Activated T-cell treated with anti-CD3 and anti-CD28 coated beads, Interleukin-2, amount 50 U/mL, for 4 hours (primary cell): ENCODE results near the gene POLR1A. TPM values are rescaled to one million over a fixed set of nuclear protein-coding genes. Genes with fewer than 3 reads are reported as not detected.

Experiments
- ATAC-seq, 2 donors: fragments of 200-7000 bp; cut with Tn5 transposase; one replicate each; pipeline ENCODE4 v1.10.0; 2021
- DNase-seq: peaks from one replicate; pipeline ENCODE4 v3.0.0-alpha.2; 2020
- H3K27me3 Mint-ChIP-seq: one replicate; pipeline ENCODE4 v1.8.0; 2021; ENCODE audit warnings: low read depth, mixed read lengths
- H3K36me3 Mint-ChIP-seq: one replicate; pipeline ENCODE4 v1.8.0; 2022; ENCODE audit warnings: mixed read lengths; ENCODE audit not compliant: insufficient read depth
- H3K4me1 Mint-ChIP-seq: one replicate; pipeline ENCODE4 v1.8.0; 2021; ENCODE audit warnings: low read depth, mixed read lengths
- H3K4me3 Mint-ChIP-seq: one replicate; pipeline ENCODE4 v1.8.0; 2021; ENCODE audit warnings: mild to moderate bottlenecking, moderate library complexity, mixed read lengths
- H3K9me3 Mint-ChIP-seq: one replicate; pipeline ENCODE4 v1.8.0; 2021; ENCODE audit warnings: mixed read lengths
- total RNA-seq, 3 donors: library from RNA; stranded (reverse); gene quantifications; one replicate each; pipeline ENCODE4 v1.2.1, GENCODE V29; 2021

POLR1A gene
- total RNA-seq, 3 donors from 2014 or later: 80.3 to 86.3 (median 81.4) TPM

GRCh38 chr2:86021396-86022378 is 84.0 kb downstream of the POLR1A start:
- Mint-ChIP-seq H3K36me3 (peaks cover 14% of the 10 kb centered on the region), H3K27me3 (no peaks in the 10 kb centered on the region), H3K9me3 (no peaks in the 10 kb centered on the region), H3K4me3 (no peak overlapping the region), H3K4me1 (peaks cover 9% of the 10 kb centered on the region)
- no peak for DNase-seq
- ATAC-seq: no peak

- Mint-ChIP-seq H3K4me3 (no peak overlapping the region), H3K36me3 (peaks cover 14% of the 10 kb centered on the region), H3K27me3 (no peaks in the 10 kb centered on the region), H3K9me3 (no peaks in the 10 kb centered on the region), H3K4me1 (peaks cover 14% of the 10 kb centered on the region)
- no peak for DNase-seq
- ATAC-seq: no peak
Measured at GRCh38 chr2:86020984-86021383, 84.7 kb downstream of the POLR1A start.

- peaks cover 15% of the 10 kb centered on the region for H3K4me1 Mint-ChIP-seq
- ATAC-seq: no peak
- H3K36me3 Mint-ChIP-seq: peaks cover 2% of the 10 kb centered on the region
- no peak overlapping the region for H3K4me3 Mint-ChIP-seq
- no peaks in the 10 kb centered on the region for H3K27me3 Mint-ChIP-seq
- no peak for DNase-seq
- H3K9me3 Mint-ChIP-seq: peaks cover 6% of the 10 kb centered on the region
Measured at GRCh38 chr2:86019121-86019520, 86.6 kb downstream of the POLR1A start.

- Mint-ChIP-seq H3K36me3 (no peaks in the 10 kb centered on the region), H3K4me3 (no peak overlapping the region), H3K9me3 (peaks cover 13% of the 10 kb centered on the region), H3K27me3 (no peaks in the 10 kb centered on the region), H3K4me1 (peaks cover 15% of the 10 kb centered on the region)
- DNase-seq (no peak), ATAC-seq (no peak)
Measured at GRCh38 chr2:86017901-86018896, 87.5 kb downstream of the POLR1A start.

GRCh38 chr2:86016581-86016980 is 89.1 kb downstream of the POLR1A start:
- Mint-ChIP-seq H3K4me1 (peaks cover 17% of the 10 kb centered on the region), H3K36me3 (no peaks in the 10 kb centered on the region), H3K27me3 (no peaks in the 10 kb centered on the region), H3K9me3 (peaks cover 13% of the 10 kb centered on the region), H3K4me3 (no peak overlapping the region)
- ATAC-seq: no peak
- no peak for DNase-seq

GRCh38 chr2:86015699-86016098 is 90.0 kb downstream of the POLR1A start:
- ATAC-seq (no peak), DNase-seq (no peak)
- H3K27me3 Mint-ChIP-seq: no peaks in the 10 kb centered on the region
- H3K4me1 Mint-ChIP-seq: peaks cover 17% of the 10 kb centered on the region
- no peak overlapping the region for H3K4me3 Mint-ChIP-seq
- no peaks in the 10 kb centered on the region for H3K36me3 Mint-ChIP-seq
- peaks cover 13% of the 10 kb centered on the region for H3K9me3 Mint-ChIP-seq

GRCh38 chr2:86015006-86015405 is 90.7 kb downstream of the POLR1A start:
- no peak overlapping the region for H3K4me3 Mint-ChIP-seq
- peaks cover 13% of the 10 kb centered on the region for H3K9me3 Mint-ChIP-seq
- peaks cover 17% of the 10 kb centered on the region for H3K4me1 Mint-ChIP-seq
- H3K36me3 Mint-ChIP-seq: no peaks in the 10 kb centered on the region
- no peak for DNase-seq
- no peak for ATAC-seq
- H3K27me3 Mint-ChIP-seq: no peaks in the 10 kb centered on the region

- H3K36me3 Mint-ChIP-seq: no peaks in the 10 kb centered on the region
- H3K9me3 Mint-ChIP-seq: peaks cover 13% of the 10 kb centered on the region
- H3K4me3 Mint-ChIP-seq: no peak overlapping the region
- DNase-seq (no peak), ATAC-seq (no peak)
- H3K4me1 Mint-ChIP-seq: peaks cover 17% of the 10 kb centered on the region
- H3K27me3 Mint-ChIP-seq: no peaks in the 10 kb centered on the region
Measured at GRCh38 chr2:86014493-86014892, 91.2 kb downstream of the POLR1A start.

- DNase-seq (no peak), ATAC-seq (no peak)
- Mint-ChIP-seq H3K27me3 (no peaks in the 10 kb centered on the region), H3K36me3 (no peaks in the 10 kb centered on the region), H3K4me1 (peaks cover 13% of the 10 kb centered on the region), H3K9me3 (peaks cover 13% of the 10 kb centered on the region), H3K4me3 (no peak overlapping the region)
Measured at GRCh38 chr2:86012007-86012712, 93.5 kb downstream of the POLR1A start.

- H3K4me3 Mint-ChIP-seq: no peak overlapping the region
- no peaks in the 10 kb centered on the region for H3K36me3 Mint-ChIP-seq
- peaks cover 18% of the 10 kb centered on the region for H3K9me3 Mint-ChIP-seq
- no peaks in the 10 kb centered on the region for H3K27me3 Mint-ChIP-seq
- peaks cover 6% of the 10 kb centered on the region for H3K4me1 Mint-ChIP-seq
- DNase-seq (no peak), ATAC-seq (no peak)
Measured at GRCh38 chr2:86011449-86011941, 94.2 kb downstream of the POLR1A start.

GRCh38 chr2:86010083-86010482 is 95.6 kb downstream of the POLR1A start:
- ATAC-seq: no peak
- DNase-seq: no peak
- Mint-ChIP-seq H3K4me3 (no peak overlapping the region), H3K9me3 (peaks cover 23% of the 10 kb centered on the region), H3K27me3 (no peaks in the 10 kb centered on the region), H3K36me3 (no peaks in the 10 kb centered on the region), H3K4me1 (peaks cover 2% of the 10 kb centered on the region)

- Mint-ChIP-seq H3K9me3 (peaks cover 16% of the 10 kb centered on the region), H3K27me3 (peaks cover 2% of the 10 kb centered on the region), H3K4me1 (no peaks in the 10 kb centered on the region), H3K4me3 (no peak overlapping the region), H3K36me3 (no peaks in the 10 kb centered on the region)
- ATAC-seq (no peak), DNase-seq (no peak)
Measured at GRCh38 chr2:86006524-86006923, 99.2 kb downstream of the POLR1A start.

GRCh38 chr2:86003967-86004366 is 101.7 kb downstream of the POLR1A start:
- no peak for ATAC-seq
- Mint-ChIP-seq H3K27me3 (peaks cover 2% of the 10 kb centered on the region), H3K4me1 (peaks cover 22% of the 10 kb centered on the region), H3K9me3 (peaks cover 20% of the 10 kb centered on the region), H3K4me3 (no peak overlapping the region), H3K36me3 (no peaks in the 10 kb centered on the region)
- no peak for DNase-seq

GRCh38 chr2:86003104-86003503 is 102.6 kb downstream of the POLR1A start:
- no peak overlapping the region for H3K4me3 Mint-ChIP-seq
- peaks cover 2% of the 10 kb centered on the region for H3K27me3 Mint-ChIP-seq
- DNase-seq (no peak), ATAC-seq (no peak)
- H3K36me3 Mint-ChIP-seq: no peaks in the 10 kb centered on the region
- H3K9me3 Mint-ChIP-seq: peaks cover 20% of the 10 kb centered on the region
- peaks cover 28% of the 10 kb centered on the region for H3K4me1 Mint-ChIP-seq
